PC-3 (cell line): ENCODE measurements around the gene WDR1. TPM values are rescaled to one million over a fixed set of nuclear protein-coding genes. Genes with fewer than 3 reads are reported as not detected.

Experiments used
- ATAC-seq: fragments of 200-7000 bp; cut with Tn5 transposase; 2 replicates; pipeline ENCODE4 v1.9.1; 2020; ENCODE audit warnings: mild to moderate bottlenecking, moderate library complexity
- BruUV-seq: library from RNA; stranded (reverse); fragments of 400-500 nt; replicated peaks from 2 replicates; lab custom pipeline; 2021; lab: Mats Ljungman, UMichigan
- CTCF ChIA-PET: fragments of 300-600 bp; sonication (Branson Sonifier 250); formaldehyde crosslinking; loops from one replicate; lab custom pipeline; 2022; ENCODE audit warnings: antibody characterized with exemption; lab: Charles Lee
- POLR2A ChIA-PET: fragments of 300-600 bp; sonication (Branson Sonifier 250); formaldehyde crosslinking; loops from one replicate; lab custom pipeline; 2022; ENCODE audit warnings: antibody characterized with exemption; ENCODE audit not compliant: unreplicated experiment; lab: Charles Lee
- DNase-seq: peaks from one replicate; pipeline ENCODE4 v3.0.0-alpha.2; 2015
- H2AFZ ChIP-seq: fragments of 300-600 bp; sonication (generic); 2 replicates; pipeline ENCODE4 v1.6.0; 2016; ENCODE audit warnings: antibody characterized with exemption, low read length
- H3F3A ChIP-seq: fragments of 300-600 bp; sonication (generic); one replicate; pipeline ENCODE4 v1.6.0; 2017; ENCODE audit warnings: antibody characterized with exemption, low read length, control low read depth, mild to moderate bottlenecking; ENCODE audit not compliant: unreplicated experiment
- H3K27ac ChIP-seq: fragments of 300-600 bp; sonication (generic); 2 replicates; pipeline ENCODE4 v1.5.1; 2016; ENCODE audit warnings: mild to moderate bottlenecking, low read length
- H3K27me3 ChIP-seq: fragments of 300-600 bp; sonication (generic); 2 replicates; pipeline ENCODE4 v1.6.1; 2016; ENCODE audit warnings: low read length, mixed read lengths
- H3K36me3 ChIP-seq: fragments of 300-600 bp; sonication (generic); 2 replicates; pipeline ENCODE4 v1.6.1; 2016; ENCODE audit warnings: low read depth, mixed run types, low read length, mixed read lengths
- H3K4me1 ChIP-seq: fragments of 300-600 bp; sonication (generic); 2 replicates; pipeline ENCODE4 v1.5.1; 2016; ENCODE audit warnings: low read length; ENCODE audit not compliant: insufficient read depth
- H3K4me2 ChIP-seq: fragments of 300-600 bp; sonication (generic); 2 replicates; pipeline ENCODE4 v1.6.0; 2016; ENCODE audit warnings: low read length
- H3K4me3 ChIP-seq: fragments of 300-600 bp; sonication (generic); 2 replicates; pipeline ENCODE4 v1.5.1; 2016; ENCODE audit warnings: mild to moderate bottlenecking, low read length, mixed read lengths
- H3K79me2 ChIP-seq: fragments of 300-600 bp; sonication (generic); 2 replicates; pipeline ENCODE4 v1.6.1; 2017; ENCODE audit warnings: low read length, mixed read lengths
- H3K9ac ChIP-seq: fragments of 300-600 bp; sonication (generic); 2 replicates; pipeline ENCODE4 v1.6.0; 2016; ENCODE audit warnings: mild to moderate bottlenecking, low read length
- H3K9me2 ChIP-seq: fragments of 300-600 bp; sonication (generic); replicated peaks from 2 replicates; pipeline ENCODE4 v1.6.1; 2016; ENCODE audit warnings: mixed run types, low read length, mixed read lengths
- H3K9me3 ChIP-seq: fragments of 300-600 bp; sonication (generic); 2 replicates; pipeline ENCODE4 v1.6.1; 2016; ENCODE audit warnings: low read length, mixed read lengths
- H4K20me1 ChIP-seq: fragments of 300-600 bp; sonication (generic); 2 replicates; pipeline ENCODE4 v1.6.1; 2016; ENCODE audit warnings: low read length, mixed read lengths
- EZH2 ChIP-seq: fragments of 300-600 bp; sonication (generic); IDR thresholded peaks from one replicate; pipeline ENCODE4 v1.6.1; 2017; ENCODE audit warnings: antibody characterized with exemption, mild to moderate bottlenecking, low read length; ENCODE audit not compliant: unreplicated experiment
- EZH2phosphoT487 ChIP-seq: fragments of 300-600 bp; sonication (generic); IDR thresholded peaks from 2 replicates; pipeline ENCODE4 v1.6.1; 2018; ENCODE audit warnings: mild to moderate bottlenecking, antibody characterized with exemption, low read length, borderline replicate concordance
- intact Hi-C: fragments of 100-400 bp; cut with micrococcal nuclease; formaldehyde crosslinking; loops from 2 replicates; pipeline ENCODE4 v1.9.0; 2023
- total RNA-seq: library from RNA; depleted of rRNA; stranded (reverse); fragments of >200 nt; gene quantifications from 2 replicates; pipeline ENCODE4 v1.2.3, GENCODE V29; 2014
- TF ChIP-seq, protein P1 (sequence below): fragments of 300-600 bp; sonication (generic); conservative IDR thresholded peaks from 2 replicates; pipeline ENCODE4 v1.5.1; 2017; ENCODE audit warnings: antibody characterized with exemption, low read depth, mild to moderate bottlenecking, low read length

Gene WDR1
- total RNA-seq, 1 experiment from 2014 or later = 150 TPM

DNA sequence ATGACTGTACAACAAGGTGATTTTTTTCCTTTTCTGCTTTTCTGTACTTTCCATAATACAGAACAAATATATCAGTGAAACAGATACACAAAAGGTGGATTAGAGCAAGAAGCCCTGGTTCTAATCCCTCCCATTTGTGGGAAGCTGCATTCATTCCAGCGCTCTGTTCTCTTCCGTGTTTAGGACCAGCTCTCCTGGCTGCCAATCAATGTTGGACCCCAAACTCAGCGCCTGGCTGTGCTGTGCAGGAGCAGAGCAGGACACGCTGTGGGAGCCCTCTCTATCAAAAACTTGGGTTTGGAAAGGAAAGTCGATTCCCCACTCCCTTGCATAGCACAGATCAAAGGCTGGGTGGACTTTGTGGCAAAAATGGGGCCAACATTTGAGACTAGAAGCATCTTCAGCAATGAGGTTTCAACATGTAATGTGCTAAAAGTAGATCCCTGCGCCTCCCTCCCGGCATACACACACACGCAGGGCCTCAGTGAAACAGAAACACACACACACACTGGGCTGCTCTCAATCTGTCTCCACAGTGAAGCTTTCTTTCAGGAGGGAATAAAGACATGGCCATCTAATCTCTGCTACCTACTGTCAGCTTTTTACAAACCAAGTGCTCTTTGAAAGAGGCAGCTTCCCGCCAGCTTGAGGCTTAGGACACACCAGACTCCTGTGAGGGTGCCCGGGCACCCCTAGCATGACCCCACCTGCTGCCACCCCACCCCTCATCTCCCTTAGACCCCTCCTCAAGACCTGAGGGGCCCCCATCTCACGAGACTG is 12.2 kb downstream of the WDR1 start:
- Histone ChIP-seq H3K4me3 (no peak overlapping the region), H4K20me1 (peaks cover 8% of the 10 kb centered on the region; the same call in 1 of the 2 replicates), H3K4me2 (no peak overlapping the region), H3K9ac (no peak overlapping the region), H2AFZ (no peak overlapping the region), H3K36me3 (peaks cover 2% of the 10 kb centered on the region; the same call in 1 of the 2 replicates), H3K9me2 (no peaks in the 10 kb centered on the region), H3F3A (no peaks in the 10 kb centered on the region), H3K79me2 (peaks cover 96% of the 10 kb centered on the region), H3K9me3 (no peaks in the 10 kb centered on the region), H3K27me3 (no peaks in the 10 kb centered on the region), H3K27ac (no peak overlapping the region), H3K4me1 (peaks cover 47% of the 10 kb centered on the region)
- CTCF ChIA-PET = no interaction called here
- ATAC-seq (no peak), DNase-seq (no peak)
- TF ChIP-seq, protein P1, sequence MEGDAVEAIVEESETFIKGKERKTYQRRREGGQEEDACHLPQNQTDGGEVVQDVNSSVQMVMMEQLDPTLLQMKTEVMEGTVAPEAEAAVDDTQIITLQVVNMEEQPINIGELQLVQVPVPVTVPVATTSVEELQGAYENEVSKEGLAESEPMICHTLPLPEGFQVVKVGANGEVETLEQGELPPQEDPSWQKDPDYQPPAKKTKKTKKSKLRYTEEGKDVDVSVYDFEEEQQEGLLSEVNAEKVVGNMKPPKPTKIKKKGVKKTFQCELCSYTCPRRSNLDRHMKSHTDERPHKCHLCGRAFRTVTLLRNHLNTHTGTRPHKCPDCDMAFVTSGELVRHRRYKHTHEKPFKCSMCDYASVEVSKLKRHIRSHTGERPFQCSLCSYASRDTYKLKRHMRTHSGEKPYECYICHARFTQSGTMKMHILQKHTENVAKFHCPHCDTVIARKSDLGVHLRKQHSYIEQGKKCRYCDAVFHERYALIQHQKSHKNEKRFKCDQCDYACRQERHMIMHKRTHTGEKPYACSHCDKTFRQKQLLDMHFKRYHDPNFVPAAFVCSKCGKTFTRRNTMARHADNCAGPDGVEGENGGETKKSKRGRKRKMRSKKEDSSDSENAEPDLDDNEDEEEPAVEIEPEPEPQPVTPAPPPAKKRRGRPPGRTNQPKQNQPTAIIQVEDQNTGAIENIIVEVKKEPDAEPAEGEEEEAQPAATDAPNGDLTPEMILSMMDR = no peak
- TF ChIP-seq EZH2phosphoT487 = no peak
- TF ChIP-seq EZH2 = no peak
- intact Hi-C loops = no loop called here
- POLR2A ChIA-PET = no interaction called here
- no TSS peak for BruUV-seq

DNA sequence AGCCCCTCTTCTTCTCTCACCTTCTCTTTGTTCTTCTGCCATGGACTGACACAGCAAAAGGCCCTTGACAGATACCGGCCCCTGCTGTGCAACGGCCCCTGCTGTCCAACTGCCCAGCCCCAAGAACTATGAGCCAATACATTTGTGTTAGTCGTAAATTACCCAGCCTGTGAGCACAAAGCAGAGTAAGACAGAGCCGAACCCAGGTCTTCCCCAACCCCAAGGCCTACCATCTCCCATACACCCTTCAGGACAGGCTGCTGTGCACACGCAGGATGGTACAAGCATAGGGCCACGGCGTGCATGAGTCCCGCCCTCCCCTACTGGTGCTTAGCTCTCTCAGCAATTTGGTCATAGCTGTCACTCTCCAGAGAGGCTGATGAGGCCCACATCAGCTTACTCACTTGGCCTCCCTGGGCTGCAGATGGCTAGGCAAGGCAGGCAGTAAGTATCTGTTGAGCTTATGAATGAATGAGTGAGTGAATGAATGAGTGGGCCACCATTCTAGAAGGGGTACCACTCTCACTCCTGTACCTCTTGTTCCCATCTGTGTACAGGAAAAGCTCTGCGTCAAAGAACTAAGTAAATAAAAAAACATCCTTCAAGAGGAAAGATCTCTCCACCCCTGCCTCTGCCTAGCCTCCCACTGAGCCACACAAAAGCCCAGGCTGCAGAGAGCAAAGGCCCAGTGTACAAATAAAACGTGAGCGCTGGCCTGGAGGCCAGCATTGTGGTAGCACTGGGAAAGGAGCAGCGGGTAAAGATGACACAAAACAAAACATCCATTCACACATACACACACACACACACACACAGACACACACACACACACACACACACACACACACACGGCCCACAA is 13.9 kb downstream of the WDR1 start:
- POLR2A ChIA-PET = no interaction called here
- intact Hi-C loops = no loop called here
- no peak overlapping the region for H3K9ac ChIP-seq
- TF ChIP-seq, protein P1 = no peak
- no peak for TF ChIP-seq EZH2
- no peak for TF ChIP-seq EZH2phosphoT487
- peaks cover 91% of the 10 kb centered on the region for H3K79me2 ChIP-seq
- no peak for DNase-seq
- H3K4me2 ChIP-seq = no peak overlapping the region
- ATAC-seq = no peak
- BruUV-seq = no TSS peak
- no peaks in the 10 kb centered on the region for H3K9me3 ChIP-seq
- no peaks in the 10 kb centered on the region for H3K9me2 ChIP-seq
- peaks cover 7% of the 10 kb centered on the region; the same call in 1 of the 2 replicates for H4K20me1 ChIP-seq
- CTCF ChIA-PET = no interaction called here
- peaks cover 1% of the 10 kb centered on the region for H3F3A ChIP-seq
- H3K4me3 ChIP-seq = no peak overlapping the region
- H3K27me3 ChIP-seq = no peaks in the 10 kb centered on the region
- H2AFZ ChIP-seq = no peak overlapping the region
- H3K27ac ChIP-seq = no peak overlapping the region
- peaks cover 12% of the 10 kb centered on the region for H3K36me3 ChIP-seq
- peaks cover 46% of the 10 kb centered on the region for H3K4me1 ChIP-seq
